ENCODE measurements around the gene EIF2S1.

The EIF2S1 gene

DNA sequence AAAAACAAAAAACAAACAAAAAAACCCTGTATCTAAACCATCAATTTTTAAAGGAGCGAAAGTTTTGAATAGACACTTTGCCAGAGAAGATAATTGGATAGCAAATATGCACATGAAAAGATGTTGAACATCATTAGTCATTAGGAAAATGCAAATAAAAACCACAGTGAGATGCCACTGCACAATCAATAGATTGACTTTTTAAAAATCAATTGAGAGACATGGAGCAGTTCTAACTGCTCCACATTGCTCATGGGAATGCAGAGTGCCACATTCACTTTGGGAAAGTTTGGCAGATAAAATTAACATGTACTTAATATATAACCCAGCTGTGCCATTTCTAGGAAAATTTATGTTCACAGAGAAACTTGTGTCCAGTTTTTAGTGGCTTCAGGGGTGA lies 12.7 kb downstream of the EIF2S1 start:
- no peak for DNase-seq (ENCODE audit: low read depth)
- TF ChIP-seq, protein P1, sequence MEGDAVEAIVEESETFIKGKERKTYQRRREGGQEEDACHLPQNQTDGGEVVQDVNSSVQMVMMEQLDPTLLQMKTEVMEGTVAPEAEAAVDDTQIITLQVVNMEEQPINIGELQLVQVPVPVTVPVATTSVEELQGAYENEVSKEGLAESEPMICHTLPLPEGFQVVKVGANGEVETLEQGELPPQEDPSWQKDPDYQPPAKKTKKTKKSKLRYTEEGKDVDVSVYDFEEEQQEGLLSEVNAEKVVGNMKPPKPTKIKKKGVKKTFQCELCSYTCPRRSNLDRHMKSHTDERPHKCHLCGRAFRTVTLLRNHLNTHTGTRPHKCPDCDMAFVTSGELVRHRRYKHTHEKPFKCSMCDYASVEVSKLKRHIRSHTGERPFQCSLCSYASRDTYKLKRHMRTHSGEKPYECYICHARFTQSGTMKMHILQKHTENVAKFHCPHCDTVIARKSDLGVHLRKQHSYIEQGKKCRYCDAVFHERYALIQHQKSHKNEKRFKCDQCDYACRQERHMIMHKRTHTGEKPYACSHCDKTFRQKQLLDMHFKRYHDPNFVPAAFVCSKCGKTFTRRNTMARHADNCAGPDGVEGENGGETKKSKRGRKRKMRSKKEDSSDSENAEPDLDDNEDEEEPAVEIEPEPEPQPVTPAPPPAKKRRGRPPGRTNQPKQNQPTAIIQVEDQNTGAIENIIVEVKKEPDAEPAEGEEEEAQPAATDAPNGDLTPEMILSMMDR (IDR thresholded peaks at IDR 0.05; ENCODE audit: control insufficient read depth, extremely low read depth, insufficient read depth): no peak
- H3K4me3 ChIP-seq (ENCODE audit: low read depth, low read length): no peak overlapping the region

DNA sequence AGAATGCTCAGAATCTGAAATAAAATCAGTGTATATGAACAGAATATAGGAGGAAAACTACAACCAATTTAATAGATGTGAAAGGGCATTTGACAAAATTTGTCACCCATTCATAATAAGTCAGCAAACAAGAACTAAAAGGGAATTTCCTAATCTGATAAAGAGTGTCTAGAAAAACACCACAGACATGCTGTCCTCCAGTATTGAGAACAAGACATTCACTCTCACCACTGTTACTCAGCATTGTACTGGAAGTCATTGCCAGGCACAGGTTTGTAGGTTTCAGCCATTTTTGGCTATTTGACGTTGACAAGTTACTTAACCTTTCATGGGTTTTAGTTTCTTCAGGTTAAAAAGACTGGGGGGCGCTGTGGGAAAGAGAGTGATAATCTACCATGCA lies 13.2 kb downstream of the EIF2S1 start:
- TF ChIP-seq, protein P1 (IDR thresholded peaks at IDR 0.05; ENCODE audit: control insufficient read depth, extremely low read depth, insufficient read depth): no peak
- no peak for DNase-seq (ENCODE audit: low read depth)
- no peak overlapping the region for H3K4me3 ChIP-seq (ENCODE audit: low read depth, low read length)

DNA sequence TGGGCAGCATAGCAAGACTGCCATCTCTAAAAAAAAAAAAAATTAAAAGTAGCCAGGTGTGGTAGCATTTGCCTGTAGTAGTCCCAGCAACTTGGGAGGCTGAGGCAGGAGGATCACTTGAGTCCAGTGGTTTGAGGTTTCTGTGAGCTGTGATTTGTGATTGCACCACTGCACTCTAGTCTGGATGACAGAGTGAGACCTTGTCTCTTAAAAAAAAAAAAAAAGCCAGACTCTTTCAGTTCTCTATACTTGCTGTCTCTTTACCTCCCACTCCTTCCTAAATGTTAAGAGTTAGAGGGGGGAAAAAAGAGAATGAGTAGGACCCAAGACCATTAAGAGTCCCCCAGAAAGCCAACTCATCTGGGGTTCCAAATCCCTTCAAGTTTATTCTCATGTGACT lies 17.8 kb downstream of the EIF2S1 start:
- no peak for DNase-seq (ENCODE audit: low read depth)
- H3K4me3 ChIP-seq (ENCODE audit: low read depth, low read length): no peak overlapping the region
- TF ChIP-seq, protein P1 (IDR thresholded peaks at IDR 0.05; ENCODE audit: control insufficient read depth, extremely low read depth, insufficient read depth): no peak

DNA sequence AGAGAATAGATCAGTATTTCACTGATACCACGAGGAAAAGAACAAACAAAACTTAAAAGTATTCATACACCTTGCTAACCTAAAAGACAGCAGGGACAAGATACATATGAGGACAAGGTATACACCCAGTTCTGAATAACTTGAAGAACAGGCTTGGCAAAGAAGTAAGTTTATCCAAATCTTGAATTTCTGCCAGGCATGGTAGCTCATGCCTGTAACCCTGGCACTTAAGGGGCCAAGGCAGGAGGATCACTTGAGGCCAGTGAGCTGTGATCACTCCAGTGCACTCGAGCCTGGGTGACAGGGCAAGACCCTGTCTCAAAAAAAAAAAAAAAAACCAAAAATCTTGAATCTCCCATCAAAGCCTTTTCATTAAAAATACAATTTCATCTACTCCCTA lies 25.0 kb downstream of the EIF2S1 start:
- no peak overlapping the region for H3K4me3 ChIP-seq (ENCODE audit: low read depth, low read length)
- DNase-seq (ENCODE audit: low read depth): peak; percentile 82
- TF ChIP-seq, protein P1 (IDR thresholded peaks at IDR 0.05; ENCODE audit: control insufficient read depth, extremely low read depth, insufficient read depth): no peak

DNA sequence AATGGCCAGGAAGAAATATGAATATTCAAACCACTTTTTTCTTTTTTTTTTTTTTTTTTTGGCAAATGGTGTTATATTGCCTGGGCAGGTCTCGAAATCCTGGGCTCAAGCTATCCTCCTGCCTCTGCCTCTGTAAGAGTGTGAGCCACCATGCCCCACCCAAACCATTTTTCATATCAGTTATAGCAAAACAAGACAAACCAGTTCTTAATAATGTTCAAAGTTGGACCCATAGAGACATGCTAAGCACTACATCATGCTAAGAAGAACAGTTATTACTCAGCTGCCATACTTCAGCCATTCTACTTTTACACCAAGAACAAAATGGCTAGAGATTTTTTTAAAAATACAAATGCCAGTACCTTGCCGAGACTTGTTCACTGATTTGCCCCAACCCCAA lies 25.5 kb downstream of the EIF2S1 start:
- no peak for DNase-seq (ENCODE audit: low read depth)
- TF ChIP-seq, protein P1 (IDR thresholded peaks at IDR 0.05; ENCODE audit: control insufficient read depth, extremely low read depth, insufficient read depth): no peak

DNA sequence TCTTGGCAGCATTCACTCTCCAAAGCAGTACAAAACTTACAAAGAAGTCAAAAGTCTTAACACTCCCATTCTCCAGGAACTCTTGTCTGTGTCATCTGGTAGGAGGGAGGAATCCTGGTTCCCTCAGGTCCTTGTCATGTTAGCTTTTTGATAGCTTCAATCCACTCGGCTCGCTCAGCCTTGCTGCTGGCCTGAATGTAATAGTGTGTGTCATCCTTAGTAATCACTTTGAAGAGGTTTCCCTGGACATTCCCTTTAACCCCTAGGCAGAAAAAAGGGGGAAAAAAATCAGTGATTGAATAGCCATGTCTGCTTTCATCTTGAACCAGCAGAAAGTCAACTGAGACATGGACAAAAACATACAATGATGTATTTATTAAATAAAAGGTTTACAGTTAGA lies 27.1 kb downstream of the EIF2S1 start:
- DNase-seq (ENCODE audit: low read depth): no peak
- no peak overlapping the region for H3K4me3 ChIP-seq (ENCODE audit: low read depth, low read length)
- TF ChIP-seq, protein P1 (IDR thresholded peaks at IDR 0.05; ENCODE audit: control insufficient read depth, extremely low read depth, insufficient read depth): no peak

More for the DNA sequence above, 25.5 kb downstream of the EIF2S1 start:
- H3K4me3 ChIP-seq (ENCODE audit: low read depth, low read length): no peak overlapping the region

DNA sequence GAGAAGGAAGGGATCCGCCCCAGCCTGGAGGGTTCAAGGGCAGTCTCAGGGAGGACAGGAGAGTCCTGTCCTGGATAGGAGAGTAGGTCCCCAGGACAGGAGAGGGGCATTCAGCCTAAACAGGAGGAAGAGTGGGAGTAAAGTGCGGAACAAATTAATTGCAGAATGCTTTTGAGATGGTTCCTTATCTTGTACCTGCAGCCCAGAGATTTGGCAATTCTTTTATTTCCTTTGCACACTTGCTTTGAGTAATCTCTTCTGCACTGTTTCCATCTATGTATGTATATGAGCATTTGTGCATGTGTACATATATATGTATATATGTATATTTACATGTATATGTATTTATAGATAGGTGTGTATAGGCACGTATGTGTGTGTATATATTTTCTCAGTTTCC lies 29.1 kb downstream of the EIF2S1 start:
- DNase-seq (ENCODE audit: low read depth): no peak
- H3K4me3 ChIP-seq (ENCODE audit: low read depth, low read length): no peak overlapping the region
- TF ChIP-seq, protein P1 (IDR thresholded peaks at IDR 0.05; ENCODE audit: control insufficient read depth, extremely low read depth, insufficient read depth): no peak
